ENCODE data around the gene CTNND2.
"Not testable (repeated sequence)": the region's sequence is repeated elsewhere in the genome, so short reads cannot be mapped to it uniquely, and the experiment has no call there.

The CTNND2 gene

GRCh38 chr5:11683666-11684065, 220.6 kb downstream of the CTNND2 start:
- DNase-seq (ENCODE audit: low read depth in 4 of 4, low spot score in 1 of 4): no peak

GRCh38 chr5:11681796-11682195, 222.4 kb downstream of the CTNND2 start:
- no peak for DNase-seq (ENCODE audit: low read depth in 4 of 4, low spot score in 1 of 4)

GRCh38 chr5:11679676-11680075, 224.6 kb downstream of the CTNND2 start:
- DNase-seq (ENCODE audit: low read depth in 4 of 4, low spot score in 1 of 4): no peak

- no peak for DNase-seq (ENCODE audit: low read depth in 4 of 4, low spot score in 1 of 4)
Measured at GRCh38 chr5:11675184-11675583, 229.1 kb downstream of the CTNND2 start.

GRCh38 chr5:11672385-11673085, 231.7 kb downstream of the CTNND2 start:
- DNase-seq (ENCODE audit: low read depth in 4 of 4, low spot score in 1 of 4): no peak

- DNase-seq (ENCODE audit: low read depth in 4 of 4, low spot score in 1 of 4): no peak
Measured at GRCh38 chr5:11658376-11658775, 245.9 kb downstream of the CTNND2 start.

- no peak for DNase-seq (ENCODE audit: low read depth in 4 of 4, low spot score in 1 of 4)
Measured at GRCh38 chr5:11656916-11657315, 247.3 kb downstream of the CTNND2 start.

GRCh38 chr5:11655681-11656080, 248.6 kb downstream of the CTNND2 start:
- DNase-seq (ENCODE audit: low read depth in 4 of 4, low spot score in 1 of 4): no peak

GRCh38 chr5:11650936-11651335, 253.3 kb downstream of the CTNND2 start:
- DNase-seq (ENCODE audit: low read depth in 4 of 4, low spot score in 1 of 4): no peak

GRCh38 chr5:11646141-11646540, 258.1 kb downstream of the CTNND2 start:
- DNase-seq (ENCODE audit: low read depth in 4 of 4, low spot score in 1 of 4): no peak

- no peak for DNase-seq (ENCODE audit: low read depth in 4 of 4, low spot score in 1 of 4)
Measured at GRCh38 chr5:11642438-11642837, 261.8 kb downstream of the CTNND2 start.

GRCh38 chr5:11640158-11640873, 263.9 kb downstream of the CTNND2 start:
- DNase-seq (ENCODE audit: low read depth in 4 of 4, low spot score in 1 of 4): no peak

GRCh38 chr5:11622785-11623184, 281.5 kb downstream of the CTNND2 start:
- DNase-seq (ENCODE audit: low read depth in 4 of 4, low spot score in 1 of 4): no peak

- DNase-seq (ENCODE audit: low read depth in 4 of 4, low spot score in 1 of 4): no peak
Measured at GRCh38 chr5:11620172-11620571, 284.1 kb downstream of the CTNND2 start.

- no peak for DNase-seq (ENCODE audit: low read depth in 4 of 4, low spot score in 1 of 4)
Measured at GRCh38 chr5:11619339-11620024, 284.8 kb downstream of the CTNND2 start.

- no peak for DNase-seq (ENCODE audit: low read depth in 4 of 4, low spot score in 1 of 4)
Measured at GRCh38 chr5:11617080-11617479, 287.2 kb downstream of the CTNND2 start.

- DNase-seq (ENCODE audit: low read depth in 4 of 4, low spot score in 1 of 4): not testable (repeated sequence)
Measured at GRCh38 chr5:11616624-11617023, 287.6 kb downstream of the CTNND2 start.

GRCh38 chr5:11611011-11611410, 293.2 kb downstream of the CTNND2 start:
- DNase-seq (ENCODE audit: low read depth in 4 of 4, low spot score in 1 of 4): no peak

- no peak for DNase-seq (ENCODE audit: low read depth in 4 of 4, low spot score in 1 of 4)
Measured at GRCh38 chr5:11609570-11610303, 294.5 kb downstream of the CTNND2 start.

- DNase-seq (ENCODE audit: low read depth in 4 of 4, low spot score in 1 of 4): no peak
Measured at GRCh38 chr5:11608530-11608929, 295.7 kb downstream of the CTNND2 start.

- DNase-seq (ENCODE audit: low read depth in 4 of 4, low spot score in 1 of 4): no peak
Measured at GRCh38 chr5:11607944-11608483, 296.2 kb downstream of the CTNND2 start.
